Measurements from ENCODE around the gene RHCE.
"Not testable (repeated sequence)": the region's sequence is repeated elsewhere in the genome, so short reads cannot be mapped to it uniquely, and the experiment has no call there.

The RHCE gene

DNA sequence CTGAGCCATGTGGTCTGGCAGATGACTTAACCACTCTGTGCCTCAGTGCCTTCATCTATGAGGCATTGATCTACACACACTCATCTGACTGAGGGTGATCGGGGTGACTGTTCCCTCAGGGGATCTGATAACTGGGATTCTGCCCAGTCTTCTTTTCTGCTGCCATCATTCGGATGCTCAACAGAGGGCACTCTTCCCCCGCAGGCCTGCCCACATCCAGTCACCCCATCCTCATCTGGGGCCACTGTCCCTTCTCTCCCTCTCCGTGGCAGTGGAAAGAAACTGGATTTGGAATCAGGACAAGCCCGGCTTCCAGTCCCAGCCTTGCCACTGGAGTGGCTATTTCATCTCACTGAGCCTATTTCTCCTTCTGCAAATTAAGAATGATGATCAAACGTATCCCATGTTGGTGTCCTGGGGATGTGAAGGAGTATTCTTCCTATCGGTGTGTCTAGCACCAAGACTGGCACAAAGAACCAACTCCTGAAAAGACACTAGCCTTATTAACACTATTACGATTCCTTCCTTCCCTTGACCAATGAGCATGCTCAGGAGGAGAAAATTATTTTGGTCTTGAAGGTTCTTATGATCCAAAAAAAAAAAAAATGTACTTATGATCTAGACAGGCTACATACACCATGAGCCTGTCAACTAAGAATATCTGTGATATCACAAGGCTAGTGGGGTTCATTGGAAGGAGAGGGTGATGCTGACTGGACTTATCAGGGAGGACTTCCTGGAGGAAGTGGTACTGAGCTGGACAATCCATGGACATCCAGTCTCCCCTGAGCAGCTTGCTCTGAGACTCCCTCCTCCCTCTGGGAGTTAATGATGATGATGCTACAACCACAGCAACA lies 17.4 kb downstream of the RHCE start:
- DNase-seq (ENCODE audit: extremely low spot score); POLR2A ChIA-PET: not testable (repeated sequence)
- CTCF ChIA-PET, result interaction anchor here (0.9 kb wide), 1 partner anchor 118 kb away, joined by 3 read pairs; no protein-coding TSS in a partner anchor
- TF ChIP-seq, protein P1, sequence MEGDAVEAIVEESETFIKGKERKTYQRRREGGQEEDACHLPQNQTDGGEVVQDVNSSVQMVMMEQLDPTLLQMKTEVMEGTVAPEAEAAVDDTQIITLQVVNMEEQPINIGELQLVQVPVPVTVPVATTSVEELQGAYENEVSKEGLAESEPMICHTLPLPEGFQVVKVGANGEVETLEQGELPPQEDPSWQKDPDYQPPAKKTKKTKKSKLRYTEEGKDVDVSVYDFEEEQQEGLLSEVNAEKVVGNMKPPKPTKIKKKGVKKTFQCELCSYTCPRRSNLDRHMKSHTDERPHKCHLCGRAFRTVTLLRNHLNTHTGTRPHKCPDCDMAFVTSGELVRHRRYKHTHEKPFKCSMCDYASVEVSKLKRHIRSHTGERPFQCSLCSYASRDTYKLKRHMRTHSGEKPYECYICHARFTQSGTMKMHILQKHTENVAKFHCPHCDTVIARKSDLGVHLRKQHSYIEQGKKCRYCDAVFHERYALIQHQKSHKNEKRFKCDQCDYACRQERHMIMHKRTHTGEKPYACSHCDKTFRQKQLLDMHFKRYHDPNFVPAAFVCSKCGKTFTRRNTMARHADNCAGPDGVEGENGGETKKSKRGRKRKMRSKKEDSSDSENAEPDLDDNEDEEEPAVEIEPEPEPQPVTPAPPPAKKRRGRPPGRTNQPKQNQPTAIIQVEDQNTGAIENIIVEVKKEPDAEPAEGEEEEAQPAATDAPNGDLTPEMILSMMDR (IDR thresholded peaks at IDR 0.05; ENCODE audit: control extremely low read depth, extremely low read depth, low read depth, missing control alignments), result peak; percentile 26

DNA sequence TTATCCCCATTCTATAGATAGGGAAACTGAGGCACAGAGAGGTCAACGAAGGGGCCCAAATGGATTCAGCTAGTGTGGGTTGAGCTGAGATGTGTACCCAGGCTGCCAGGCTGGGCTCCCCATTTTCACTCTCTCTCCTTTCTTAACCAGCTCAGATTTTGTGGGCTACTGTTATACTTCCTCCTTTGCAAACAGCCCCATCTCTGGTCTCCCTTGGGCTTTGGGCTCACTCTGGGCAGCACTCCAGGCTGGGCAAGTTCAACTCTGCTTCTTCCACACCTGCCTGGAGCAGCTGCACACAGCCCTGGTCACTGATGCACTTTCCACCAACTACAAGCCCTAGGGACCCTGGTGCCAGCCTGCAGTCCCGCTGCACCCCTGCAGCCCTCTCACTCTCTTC lies 22.5 kb downstream of the RHCE start:
- CTCF ChIA-PET; DNase-seq (ENCODE audit: extremely low spot score); POLR2A ChIA-PET: not testable (repeated sequence)

DNA sequence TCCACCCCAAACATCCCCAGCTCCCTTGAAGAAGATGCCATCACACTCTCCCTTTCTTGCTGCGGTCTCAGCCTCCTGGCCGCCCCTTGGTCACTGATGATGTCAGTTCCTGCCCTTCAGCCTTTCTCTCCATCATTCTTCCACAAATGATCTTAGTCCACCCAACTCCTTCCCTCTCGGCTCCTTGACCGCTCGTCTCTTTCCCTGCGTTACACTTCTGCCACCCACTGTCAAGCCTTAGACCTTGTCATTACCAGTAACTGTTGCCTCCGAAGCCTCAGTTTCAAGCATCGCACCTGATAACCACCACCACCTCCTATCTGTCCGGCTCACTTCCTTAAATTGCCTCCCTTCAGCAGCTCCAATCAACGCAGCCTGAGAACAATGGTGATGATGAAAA lies 23.1 kb downstream of the RHCE start:
- DNase-seq (ENCODE audit: extremely low spot score); CTCF ChIA-PET; POLR2A ChIA-PET: not testable (repeated sequence)

DNA sequence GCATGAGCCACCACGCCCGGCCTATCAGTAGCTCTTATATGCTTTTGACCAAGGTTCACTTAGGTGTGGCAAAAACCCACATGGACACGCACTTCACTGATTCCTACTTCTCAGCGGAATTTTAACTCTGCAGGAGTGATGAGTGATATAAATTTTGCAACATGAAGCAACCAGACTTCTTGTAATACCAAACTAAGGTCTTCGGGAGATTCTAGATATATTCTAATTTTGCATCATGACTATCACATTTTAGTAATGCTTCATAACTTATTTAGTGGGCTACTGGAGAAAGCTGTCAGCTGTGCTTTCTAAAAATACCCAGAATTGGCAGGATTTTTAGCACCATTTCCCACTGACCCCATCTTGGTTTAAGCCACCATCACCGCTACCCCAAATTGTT lies 27.8 kb downstream of the RHCE start:
- POLR2A ChIA-PET, result no interaction called here
- TF ChIP-seq, protein P1 (IDR thresholded peaks at IDR 0.05; ENCODE audit: control extremely low read depth, extremely low read depth, low read depth, missing control alignments), result no peak
- CTCF ChIA-PET, result no interaction called here

DNA sequence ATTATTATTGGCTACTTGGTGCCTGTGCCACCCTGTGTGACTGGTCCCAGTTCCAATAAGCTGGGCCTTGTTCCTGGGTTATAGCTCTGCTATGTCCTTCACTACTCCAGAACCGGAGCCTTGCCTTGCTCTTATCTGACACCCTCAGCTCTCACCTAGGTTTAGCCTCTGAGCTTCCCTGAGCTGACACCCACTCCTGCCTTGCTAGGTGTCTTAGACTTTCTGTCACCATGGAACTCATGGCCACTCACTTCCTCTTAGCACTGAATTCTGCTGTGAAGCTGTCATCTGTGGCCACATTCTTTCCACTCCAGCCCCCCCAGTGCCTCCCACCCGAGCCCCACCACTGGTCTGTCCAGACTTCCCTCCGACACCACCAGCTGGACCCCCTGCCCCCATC lies 30.9 kb downstream of the RHCE start:
- DNase-seq (ENCODE audit: extremely low spot score), result peak; percentile 26
- POLR2A ChIA-PET, result not testable (repeated sequence)
- CTCF ChIA-PET, result interaction anchor here (1.0 kb wide), 1 partner anchor 12 kb away, joined by 3 read pairs; no protein-coding TSS in a partner anchor

More for the DNA sequence above, 27.8 kb downstream of the RHCE start:
- no peak for DNase-seq (ENCODE audit: extremely low spot score)

DNA sequence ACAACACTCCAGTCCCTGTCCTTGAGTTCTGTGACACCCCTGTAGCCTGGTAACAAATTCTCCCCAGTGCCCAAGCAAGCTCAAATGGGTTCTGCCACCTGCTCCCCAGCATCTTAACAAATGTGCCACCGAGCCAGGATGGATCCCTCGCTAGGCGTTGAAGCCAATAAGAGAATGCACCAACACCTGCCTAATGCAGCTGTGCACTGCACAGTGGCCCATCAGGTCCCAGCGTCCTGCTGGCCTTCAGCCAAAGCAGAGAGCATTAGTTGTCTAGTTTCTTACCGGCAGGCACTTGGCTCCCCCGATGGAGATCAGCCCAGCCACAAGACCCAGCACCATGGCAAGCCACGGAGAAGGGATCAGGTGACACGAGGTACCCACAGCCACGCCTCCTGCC lies 31.9 kb downstream of the RHCE start:
- CTCF ChIA-PET; POLR2A ChIA-PET; DNase-seq (ENCODE audit: extremely low spot score): not testable (repeated sequence)

DNA sequence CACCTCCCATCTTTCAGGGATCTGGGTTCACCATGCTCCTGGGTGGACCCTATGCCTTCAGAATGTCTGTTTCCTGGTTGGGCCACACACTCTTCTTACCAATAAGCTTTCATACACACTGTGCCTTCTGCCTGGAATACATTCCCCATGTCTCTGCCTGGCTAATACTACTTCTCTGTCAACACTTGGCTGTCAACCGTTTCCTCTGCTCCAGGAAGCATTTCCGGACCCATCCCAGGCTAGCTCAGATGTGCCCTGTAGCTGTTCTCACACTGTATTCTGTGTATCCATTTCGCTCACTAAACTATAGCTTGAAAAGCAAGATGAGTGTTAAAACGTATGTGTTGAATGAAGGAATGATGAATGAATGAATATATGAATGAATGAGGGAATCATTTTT lies 33.5 kb downstream of the RHCE start:
- POLR2A ChIA-PET; DNase-seq (ENCODE audit: extremely low spot score): not testable (repeated sequence)
- CTCF ChIA-PET, result interaction anchor here (1.0 kb wide), 1 partner anchor 10 kb away, joined by 3 read pairs; no protein-coding TSS in a partner anchor

DNA sequence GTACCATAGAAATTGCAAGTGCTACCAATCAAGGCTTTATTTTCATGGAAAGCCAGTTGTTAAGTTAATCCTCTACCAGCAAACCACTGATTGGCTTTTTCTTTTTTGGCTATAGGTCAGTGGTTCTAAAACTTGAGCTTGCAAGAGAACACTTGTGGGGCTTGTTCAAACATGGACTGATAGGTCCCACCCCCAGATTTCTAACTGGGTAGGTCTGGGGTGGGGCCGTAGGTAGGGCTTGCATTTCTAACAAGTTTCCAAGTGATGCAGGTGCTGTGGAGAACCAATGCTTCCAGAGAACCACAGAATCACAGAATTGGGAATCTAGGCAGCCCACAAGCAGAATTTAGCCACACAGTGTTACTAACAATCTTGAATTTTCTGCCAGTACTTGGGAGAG lies 36.8 kb downstream of the RHCE start:
- POLR2A ChIA-PET, result interaction anchor here (0.5 kb wide), 1 partner anchor 456 kb away, joined by 3 read pairs; no protein-coding TSS in a partner anchor
- DNase-seq (ENCODE audit: extremely low spot score); CTCF ChIA-PET: not testable (repeated sequence)

DNA sequence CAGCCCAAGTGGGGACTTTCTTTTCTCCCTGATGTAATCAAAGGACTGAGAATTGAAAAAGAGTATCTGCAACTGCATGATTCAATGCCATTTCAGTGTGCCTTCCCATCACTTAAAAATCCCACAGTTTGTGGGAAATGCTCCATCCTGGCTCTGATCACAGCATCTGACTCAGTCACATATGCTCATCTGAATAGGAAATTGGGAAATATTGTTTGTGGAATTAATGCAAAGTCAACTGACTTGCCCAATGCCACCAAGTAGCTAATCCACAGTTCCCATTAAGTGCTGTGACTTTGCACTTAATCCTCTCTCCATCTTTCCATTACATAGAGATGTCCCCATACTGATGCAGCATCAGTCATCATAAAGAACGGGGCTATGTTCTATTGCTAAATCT lies 37.5 kb downstream of the RHCE start:
- CTCF ChIA-PET; POLR2A ChIA-PET; DNase-seq (ENCODE audit: extremely low spot score): not testable (repeated sequence)

DNA sequence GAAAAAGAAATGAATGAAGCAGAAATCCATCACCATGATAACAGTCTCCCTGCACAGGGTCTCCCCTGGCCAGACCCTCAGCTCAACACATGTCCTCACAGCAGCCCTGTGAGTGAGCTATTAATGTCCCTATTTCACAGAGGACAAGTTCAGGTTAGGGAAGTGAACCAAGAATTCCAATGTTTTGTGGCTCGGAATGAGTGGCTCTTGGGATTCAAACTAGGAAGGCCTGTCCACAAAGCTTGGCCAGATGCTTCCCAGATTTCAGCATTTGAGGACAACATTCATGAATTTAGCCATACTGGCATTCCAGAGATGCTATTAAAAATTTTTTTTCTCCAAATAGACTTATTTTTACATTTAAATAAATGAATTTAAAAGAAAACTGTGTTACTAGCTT lies 38.1 kb downstream of the RHCE start:
- DNase-seq (ENCODE audit: extremely low spot score); POLR2A ChIA-PET; CTCF ChIA-PET: not testable (repeated sequence)

DNA sequence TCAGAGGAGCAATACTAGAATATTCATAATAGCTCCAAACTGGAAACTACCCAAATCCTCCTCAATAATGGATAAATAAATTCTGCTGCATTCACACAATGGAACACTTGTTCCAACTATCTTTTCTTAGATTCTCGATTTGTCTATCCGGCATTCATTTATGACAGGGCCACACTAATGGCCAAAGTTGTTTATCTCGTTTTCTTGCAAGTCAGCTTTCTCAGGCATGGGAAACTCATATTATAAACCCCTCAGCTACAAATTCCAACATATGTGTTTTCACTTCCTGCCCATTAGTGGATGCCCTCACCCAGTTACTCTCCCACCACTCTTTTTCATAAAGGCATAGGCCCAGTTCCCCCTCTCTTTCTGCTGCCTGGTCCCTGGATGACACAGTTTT lies 42.3 kb downstream of the RHCE start:
- POLR2A ChIA-PET; DNase-seq (ENCODE audit: extremely low spot score): not testable (repeated sequence)
- CTCF ChIA-PET, result interaction anchor here (0.9 kb wide), 1 partner anchor 11 kb away, joined by 3 read pairs; no protein-coding TSS in a partner anchor

DNA sequence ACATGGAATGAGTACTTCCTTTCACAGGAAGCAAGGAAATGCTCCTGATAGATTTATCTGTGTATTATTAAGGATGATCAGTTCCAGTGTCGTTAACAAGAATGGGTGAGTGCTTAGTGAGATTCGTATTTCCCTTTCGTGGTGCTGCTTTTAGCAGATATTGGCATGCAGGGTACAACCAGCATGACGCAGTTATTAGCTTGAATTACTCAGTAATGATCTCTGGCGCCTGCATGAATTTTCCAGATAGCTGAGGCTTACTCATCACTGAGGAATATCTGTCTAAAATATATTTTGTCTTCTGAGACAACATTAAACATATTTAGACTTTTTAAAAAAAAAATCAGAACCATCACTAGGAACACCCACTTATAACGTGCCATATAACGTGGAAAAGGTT lies 48.9 kb downstream of the RHCE start:
- CTCF ChIA-PET; DNase-seq (ENCODE audit: extremely low spot score): not testable (repeated sequence)
- POLR2A ChIA-PET, result interaction anchor here (0.5 kb wide), 1 partner anchor 104 kb away, joined by 3 read pairs; no protein-coding TSS in a partner anchor

DNA sequence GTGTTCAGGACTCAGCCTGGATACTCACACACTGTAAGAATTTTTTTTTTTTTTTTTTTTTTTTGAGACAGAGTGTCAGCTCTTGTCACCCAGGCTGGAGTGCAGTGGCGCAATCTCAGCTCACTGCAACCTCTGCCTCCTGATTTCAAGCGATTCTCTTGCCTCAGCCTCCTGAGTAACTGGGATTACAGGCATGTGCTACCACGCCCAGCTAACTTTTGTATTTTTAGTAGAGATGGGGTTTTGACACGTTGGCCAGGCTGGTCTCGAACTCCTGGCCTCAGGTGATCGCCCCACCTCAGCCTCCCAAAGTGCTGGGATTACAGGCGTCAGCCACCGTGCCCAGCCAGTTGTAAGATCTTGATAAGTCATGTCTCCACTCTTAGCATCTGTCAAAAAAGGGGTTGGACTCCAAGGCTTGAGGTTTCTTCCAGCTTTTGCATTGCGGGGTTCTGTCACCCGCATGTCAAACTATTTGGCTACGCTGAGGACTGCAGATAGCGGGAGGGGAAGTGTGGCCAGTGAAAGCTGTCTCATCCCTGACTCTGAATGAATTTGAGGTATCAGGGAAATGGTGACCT lies 50.8 kb downstream of the RHCE start:
- CTCF ChIA-PET, result interaction anchor here (1.5 kb wide), 1 partner anchor 118 kb away, joined by 3 read pairs; no protein-coding TSS in a partner anchor
- DNase-seq (ENCODE audit: extremely low spot score); POLR2A ChIA-PET: not testable (repeated sequence)

All from GM10248 (cell line).